SIG-M5 treated with dmso at 0.1 percent for 504 hours (cell line): Measurements from ENCODE around the gene PITPNM1.
"Not testable (repeated sequence)": the region's sequence is repeated elsewhere in the genome, so short reads cannot be mapped to it uniquely, and the experiment has no call there.

Experiments
- DNase-seq: peaks from one replicate; lab custom pipeline; 2025; ENCODE audit not compliant: unreplicated experiment; lab: John Stamatoyannopoulos, UW

The PITPNM1 gene

GRCh38 chr11:67468056-67468455 is 37.1 kb downstream of the PITPNM1 start:
- DNase-seq: peak; percentile 17

GRCh38 chr11:67466962-67467771 is 38.0 kb downstream of the PITPNM1 start:
- no peak for DNase-seq

- DNase-seq: no peak
These were observed 38.8 kb downstream of the PITPNM1 start for GRCh38 chr11:67466367-67466766.

- not testable (repeated sequence) for DNase-seq
These were observed 39.6 kb downstream of the PITPNM1 start for GRCh38 chr11:67465530-67465929.

- no peak for DNase-seq
These were observed 40.0 kb downstream of the PITPNM1 start for GRCh38 chr11:67465189-67465510.

GRCh38 chr11:67464411-67465188 is 40.6 kb downstream of the PITPNM1 start:
- DNase-seq: peak; percentile 90

- DNase-seq: peak; percentile 54
These were observed 41.3 kb downstream of the PITPNM1 start for GRCh38 chr11:67463680-67464410.

- DNase-seq: no peak
These were observed 42.0 kb downstream of the PITPNM1 start for GRCh38 chr11:67463186-67463585.

GRCh38 chr11:67458266-67458665 is 46.9 kb downstream of the PITPNM1 start:
- no peak for DNase-seq

- no peak for DNase-seq
These were observed 47.7 kb downstream of the PITPNM1 start for GRCh38 chr11:67457453-67457852.

GRCh38 chr11:67456068-67456705 is 49.0 kb downstream of the PITPNM1 start:
- DNase-seq: no peak

GRCh38 chr11:67455054-67455453 is 50.1 kb downstream of the PITPNM1 start, which contains the start of gene CABP4:
Gene CABP4 (plus strand): TSS chr11:67455354. CDS start chr11:67455424, 70 bp downstream.
- no peak for DNase-seq

GRCh38 chr11:67453816-67454732 is 51.1 kb downstream of the PITPNM1 start:
- DNase-seq: no peak

- no peak for DNase-seq
These were observed 52.8 kb downstream of the PITPNM1 start, which contains the start of gene GPR152 for GRCh38 chr11:67452141-67452952. Gene GPR152 (minus strand): TSS chr11:67452729. CDS start chr11:67452724, 5 bp downstream.

GRCh38 chr11:67451658-67451976 is 53.5 kb downstream of the PITPNM1 start:
- DNase-seq: no peak

GRCh38 chr11:67450796-67451657 is 54.1 kb downstream of the PITPNM1 start:
- DNase-seq: no peak

GRCh38 chr11:67449116-67449844 is 55.9 kb downstream of the PITPNM1 start:
- DNase-seq: peak; percentile 14

- no peak for DNase-seq
These were observed 56.9 kb downstream of the PITPNM1 start for GRCh38 chr11:67448220-67448609.
